ENCODE measurements around the gene RNASEH2B.

- TF ChIP-seq POLR2AphosphoS5 (IDR thresholded peaks at IDR 0.05), result no peak
- no peak for TF ChIP-seq CTCF (IDR thresholded peaks at IDR 0.05)
- no peak for TF ChIP-seq EP300 (IDR thresholded peaks at IDR 0.05)
- no peak for TF ChIP-seq POLR2A (IDR thresholded peaks at IDR 0.05; ENCODE audit: low read depth)
Observed at GRCh38 chr13:50991579-50992521, 82.3 kb downstream of the RNASEH2B start.

All from esophagus muscularis mucosa (tissue), 4 donors.